ENCODE measurements around the gene LRRC8D. TPM values are rescaled to one million over a fixed set of nuclear protein-coding genes. Genes with fewer than 3 reads are reported as not detected.

LRRC8D gene
- total and polyA plus RNA-seq, 2 experiments from 2014 or later: 23.6 to 48.8 TPM

GRCh38 chr1:89870998-89871397, 50.2 kb downstream of the LRRC8D start:
- H3K4me1 Mint-ChIP-seq: peaks cover 37% of the 10 kb centered on the region
- Histone ChIP-seq H2AFZ (no peak overlapping the region), H3K4me2 (no peak overlapping the region), H3K4me3 (no peak overlapping the region), H3F3A (replicated peaks; ENCODE audit: low read depth) (no peaks in the 10 kb centered on the region), H4K20me1 (replicated peaks; ENCODE audit: insufficient read depth) (peaks cover 4% of the 10 kb centered on the region; the same call in 1 of the 2 replicates), H3K27ac (ENCODE audit: low read depth) (no peak overlapping the region), H3K27me3 (ENCODE audit: insufficient read depth) (no peaks in the 10 kb centered on the region), H3K9me2 (ENCODE audit: insufficient read depth) (no peaks in the 10 kb centered on the region), H3K79me2 (replicated peaks; ENCODE audit: insufficient read depth) (peaks cover 42% of the 10 kb centered on the region), H3K4me1 (ENCODE audit: insufficient read depth) (peaks cover 18% of the 10 kb centered on the region), H3K36me3 (ENCODE audit: insufficient read depth) (0 out of 2 replicates have a peak, but pooled peaks cover 7% of the 10 kb centered on the region)
- peaks cover 25% of the 10 kb centered on the region for H3K36me3 Mint-ChIP-seq (ENCODE audit: low read depth)
- H3K9me3 Mint-ChIP-seq: no peaks in the 10 kb centered on the region
- TF ChIP-seq ETS1 (IDR thresholded peaks at IDR 0.05): no peak
- DNase-seq (ENCODE audit: low spot score) (no peak), ATAC-seq (no peak)
- peaks cover 2% of the 10 kb centered on the region for H3K27me3 Mint-ChIP-seq (ENCODE audit: insufficient read depth, low read depth, poor library complexity)
- H3K4me3 Mint-ChIP-seq: no peak overlapping the region
- no peak overlapping the region for H3K27ac Mint-ChIP-seq

- ATAC-seq (no peak), DNase-seq (ENCODE audit: low spot score) (no peak)
- no peak overlapping the region for H3K27ac Mint-ChIP-seq
- H3K9me3 Mint-ChIP-seq: no peaks in the 10 kb centered on the region
- no peaks in the 10 kb centered on the region for H3K27me3 ChIP-seq (ENCODE audit: insufficient read depth)
- H3K27me3 Mint-ChIP-seq (ENCODE audit: insufficient read depth, low read depth, poor library complexity): peaks cover 2% of the 10 kb centered on the region
- no peak overlapping the region for H3K27ac ChIP-seq (ENCODE audit: low read depth)
- H3K79me2 ChIP-seq (replicated peaks; ENCODE audit: insufficient read depth): peaks cover 46% of the 10 kb centered on the region
- peaks cover 4% of the 10 kb centered on the region; the same call in 1 of the 2 replicates for H4K20me1 ChIP-seq (replicated peaks; ENCODE audit: insufficient read depth)
- no peak overlapping the region for H3K4me3 Mint-ChIP-seq
- H2AFZ ChIP-seq: no peak overlapping the region
- 0 out of 2 replicates have a peak, but pooled peaks cover 7% of the 10 kb centered on the region for H3K36me3 ChIP-seq (ENCODE audit: insufficient read depth)
- peaks cover 30% of the 10 kb centered on the region for H3K4me1 Mint-ChIP-seq
- H3K36me3 Mint-ChIP-seq (ENCODE audit: low read depth): peaks cover 25% of the 10 kb centered on the region
- H3K4me3 ChIP-seq: no peak overlapping the region
- no peak overlapping the region for H3K4me2 ChIP-seq
- no peaks in the 10 kb centered on the region for H3K9me2 ChIP-seq (ENCODE audit: insufficient read depth)
- peaks cover 10% of the 10 kb centered on the region for H3K4me1 ChIP-seq (ENCODE audit: insufficient read depth)
- no peak for TF ChIP-seq POLR2AphosphoS5 (IDR thresholded peaks at IDR 0.05; ENCODE audit: low read depth)
- no peak for TF ChIP-seq NANOG (IDR thresholded peaks at IDR 0.05; ENCODE audit: borderline replicate concordance)
- no peak for TF ChIP-seq EZH2phosphoT487 (IDR thresholded peaks at IDR 0.05; ENCODE audit: unreplicated experiment)
- no peak for TF ChIP-seq STAT1 (IDR thresholded peaks at IDR 0.05; ENCODE audit: unreplicated experiment)
- no peak for TF ChIP-seq ZNF331 (CRISPR knock-in tag; IDR thresholded peaks at IDR 0.05; ENCODE audit: low read depth)
- no peaks in the 10 kb centered on the region for H3F3A ChIP-seq (replicated peaks; ENCODE audit: low read depth)
These were observed 51.1 kb downstream of the LRRC8D start for GRCh38 chr1:89871768-89872473.

- H3K4me1 ChIP-seq (ENCODE audit: insufficient read depth): peaks cover 3% of the 10 kb centered on the region
- DNase-seq (ENCODE audit: low spot score) (no peak), ATAC-seq (no peak)
- Mint-ChIP-seq H3K4me1 (peaks cover 23% of the 10 kb centered on the region), H3K9me3 (no peaks in the 10 kb centered on the region), H3K27ac (no peak overlapping the region), H3K27me3 (ENCODE audit: insufficient read depth, low read depth, poor library complexity) (peaks cover 2% of the 10 kb centered on the region), H3K4me3 (no peak overlapping the region), H3K36me3 (ENCODE audit: low read depth) (peaks cover 25% of the 10 kb centered on the region)
- H3F3A ChIP-seq (replicated peaks; ENCODE audit: low read depth): no peaks in the 10 kb centered on the region
- no peaks in the 10 kb centered on the region for H3K9me2 ChIP-seq (ENCODE audit: insufficient read depth)
- peaks cover 4% of the 10 kb centered on the region; the same call in 1 of the 2 replicates for H4K20me1 ChIP-seq (replicated peaks; ENCODE audit: insufficient read depth)
- peaks cover 52% of the 10 kb centered on the region for H3K79me2 ChIP-seq (replicated peaks; ENCODE audit: insufficient read depth)
- H3K36me3 ChIP-seq (ENCODE audit: insufficient read depth): 0 out of 2 replicates have a peak, but pooled peaks cover 7% of the 10 kb centered on the region
- H3K27me3 ChIP-seq (ENCODE audit: insufficient read depth): no peaks in the 10 kb centered on the region
- H2AFZ ChIP-seq: no peak overlapping the region
- no peak overlapping the region for H3K4me3 ChIP-seq
- H3K27ac ChIP-seq (ENCODE audit: low read depth): no peak overlapping the region
- H3K4me2 ChIP-seq: no peak overlapping the region
- TF ChIP-seq CTCF (conservative IDR thresholded peaks at IDR 0.05; ENCODE audit: low read depth in 2 of 2): no peak
- TF ChIP-seq JUNB (IDR thresholded peaks at IDR 0.05; ENCODE audit: unreplicated experiment): no peak
- no peak for TF ChIP-seq CREB1 (CRISPR knock-in tag; IDR thresholded peaks at IDR 0.05; ENCODE audit: low read depth)
- TF ChIP-seq ETS1 (IDR thresholded peaks at IDR 0.05): no peak
- TF ChIP-seq EZH2 (IDR thresholded peaks at IDR 0.05; ENCODE audit: low read depth, unreplicated experiment): no peak
- TF ChIP-seq EZH2phosphoT487 (IDR thresholded peaks at IDR 0.05; ENCODE audit: unreplicated experiment): no peak
- no peak for TF ChIP-seq POLR2AphosphoS5 (IDR thresholded peaks at IDR 0.05; ENCODE audit: low read depth)
- TF ChIP-seq NANOG (IDR thresholded peaks at IDR 0.05; ENCODE audit: borderline replicate concordance): no peak
- no peak for TF ChIP-seq REST (IDR thresholded peaks at IDR 0.05; ENCODE audit: unreplicated experiment)
These were observed 51.7 kb downstream of the LRRC8D start for GRCh38 chr1:89872567-89872966.
